GM23338 (cell line): ENCODE results near the gene LRIG1. TPM values are rescaled to one million over a fixed set of nuclear protein-coding genes. Genes with fewer than 3 reads are reported as not detected.

Experiments used
- ATAC-seq: fragments of 200-7000 bp; cut with Tn5 transposase; 3 replicates; pipeline ENCODE4 v1.9.1; 2020
- DNase-seq: peaks from one replicate; pipeline ENCODE4 v3.0.0-alpha.2; 2015; ENCODE audit warnings: low spot score
- H2AFZ ChIP-seq: fragments of 200-600 bp; sonication (generic); 2 replicates; pipeline ENCODE4 v1.8.0; 2016; ENCODE audit warnings: antibody characterized with exemption, mild to moderate bottlenecking, moderate library complexity
- H3F3A ChIP-seq: fragments of 200-600 bp; sonication (generic); replicated peaks from 2 replicates; pipeline ENCODE4 v1.8.0; 2017; ENCODE audit warnings: antibody characterized with exemption, mixed run types, low read depth
- H3K27ac ChIP-seq: fragments of 200-600 bp; sonication (generic); 2 replicates; pipeline ENCODE4 v1.6.1; 2016; ENCODE audit warnings: low read depth
- H3K27me3 ChIP-seq: fragments of 200-600 bp; sonication (generic); 2 replicates; pipeline ENCODE4 v1.8.0; 2016; ENCODE audit warnings: mild to moderate bottlenecking, mixed run types, moderate library complexity; ENCODE audit not compliant: insufficient read depth
- H3K36me3 ChIP-seq: fragments of 200-600 bp; sonication (generic); 2 replicates; pipeline ENCODE4 v1.8.0; 2016; ENCODE audit warnings: mild to moderate bottlenecking; ENCODE audit not compliant: insufficient read depth
- H3K4me1 ChIP-seq: fragments of 200-600 bp; sonication (generic); 2 replicates; pipeline ENCODE4 v1.8.0; 2016; ENCODE audit warnings: mild to moderate bottlenecking, moderate library complexity; ENCODE audit not compliant: insufficient read depth
- H3K4me2 ChIP-seq: fragments of 200-600 bp; sonication (generic); 2 replicates; pipeline ENCODE4 v1.7.1; 2017; ENCODE audit warnings: mixed run types
- H3K4me3 ChIP-seq: fragments of 200-600 bp; sonication (generic); 2 replicates; pipeline ENCODE4 v1.6.1; 2016; ENCODE audit warnings: mixed run types
- H3K79me2 ChIP-seq: fragments of 200-600 bp; sonication (generic); replicated peaks from 2 replicates; pipeline ENCODE4 v1.8.0; 2017; ENCODE audit warnings: mild to moderate bottlenecking; ENCODE audit not compliant: insufficient read depth
- H3K9me2 ChIP-seq: fragments of 200-600 bp; sonication (generic); 2 replicates; pipeline ENCODE4 v1.8.0; 2017; ENCODE audit not compliant: insufficient read depth
- H4K20me1 ChIP-seq: fragments of 200-600 bp; sonication (generic); replicated peaks from 2 replicates; pipeline ENCODE4 v1.8.0; 2017; ENCODE audit warnings: mild to moderate bottlenecking; ENCODE audit not compliant: insufficient read depth
- H3K27ac Mint-ChIP-seq: 2 replicates; pipeline ENCODE4 v1.8.0; 2020; ENCODE audit warnings: inconsistent platforms, mild to moderate bottlenecking, moderate library complexity, mixed read lengths
- H3K27me3 Mint-ChIP-seq: 3 replicates; pipeline ENCODE4 v1.8.0; 2022; ENCODE audit warnings: low read depth, mild to moderate bottlenecking, moderate library complexity, mixed read lengths, inconsistent platforms; ENCODE audit not compliant: insufficient read depth, poor library complexity
- H3K36me3 Mint-ChIP-seq: 3 replicates; pipeline ENCODE4 v1.8.0; 2021; ENCODE audit warnings: low read depth, mild to moderate bottlenecking, inconsistent platforms, moderate library complexity, mixed read lengths
- H3K4me1 Mint-ChIP-seq: 3 replicates; pipeline ENCODE4 v1.8.0; 2020; ENCODE audit warnings: mild to moderate bottlenecking, inconsistent platforms, mixed read lengths
- H3K4me3 Mint-ChIP-seq: 3 replicates; pipeline ENCODE4 v1.8.0; 2021; ENCODE audit warnings: moderate library complexity, mild to moderate bottlenecking, inconsistent platforms, mixed read lengths
- H3K9me3 Mint-ChIP-seq: 3 replicates; pipeline ENCODE4 v1.8.0; 2020; ENCODE audit warnings: moderate library complexity, mild to moderate bottlenecking, inconsistent platforms, mixed read lengths
- CREB1 ChIP-seq: fragments of 250-450 bp; sonication (Bioruptor Pico); IDR thresholded peaks from 2 replicates; pipeline ENCODE4 v1.5.0; 2020; ENCODE audit warnings: low read depth, mild to moderate bottlenecking, moderate library complexity
- CTCF ChIP-seq, 2 experiments: fragments of 200-600 bp in 1 of 2; sonication (generic) in 1 of 2; conservative IDR thresholded peaks; 2 replicates each; pipeline versions ENCODE4 v1.5.1 to v1.6.1; 2016 to 2017; ENCODE audit warnings: antibody characterized with exemption in 2 of 2, low read depth in 2 of 2, mild to moderate bottlenecking in 2 of 2, moderate library complexity in 1 of 2
- ETS1 ChIP-seq: IDR thresholded peaks from 2 replicates; pipeline ENCODE4 v1.6.1; 2016; ENCODE audit warnings: antibody characterized with exemption
- EZH2 ChIP-seq: fragments of 200-600 bp; sonication (generic); IDR thresholded peaks from one replicate; pipeline ENCODE4 v1.8.0; 2017; ENCODE audit warnings: antibody characterized with exemption, mild to moderate bottlenecking, low read depth; ENCODE audit not compliant: unreplicated experiment
- EZH2phosphoT487 ChIP-seq: fragments of 200-600 bp; sonication (generic); IDR thresholded peaks from one replicate; pipeline ENCODE4 v1.8.1; 2018; ENCODE audit warnings: antibody characterized with exemption; ENCODE audit not compliant: unreplicated experiment
- JUNB ChIP-seq: IDR thresholded peaks from one replicate; pipeline ENCODE4 v1.6.1; 2016; ENCODE audit warnings: antibody characterized with exemption; ENCODE audit not compliant: unreplicated experiment
- NANOG ChIP-seq: IDR thresholded peaks from 2 replicates; pipeline ENCODE4 v1.6.1; 2016; ENCODE audit warnings: antibody characterized with exemption, borderline replicate concordance
- POLR2AphosphoS5 ChIP-seq: IDR thresholded peaks from 2 replicates; pipeline ENCODE4 v1.6.1; 2016; ENCODE audit warnings: antibody characterized with exemption, low read depth
- STAT1 ChIP-seq: IDR thresholded peaks from one replicate; pipeline ENCODE4 v1.6.1; 2016; ENCODE audit warnings: antibody characterized with exemption; ENCODE audit not compliant: unreplicated experiment
- ZNF114 ChIP-seq: fragments of 250-450 bp; sonication (Bioruptor Pico); IDR thresholded peaks from 2 replicates; pipeline ENCODE4 v1.5.0; 2020; ENCODE audit warnings: mild to moderate bottlenecking, moderate library complexity
- ZNF331 ChIP-seq: fragments of 250-450 bp; sonication (Bioruptor Pico); IDR thresholded peaks from 2 replicates; pipeline ENCODE4 v1.5.0; 2020; ENCODE audit warnings: low read depth, mild to moderate bottlenecking, moderate library complexity
- ZNF462 ChIP-seq: fragments of 250-450 bp; sonication (Bioruptor Pico); IDR thresholded peaks from 2 replicates; pipeline ENCODE4 v1.5.0; 2020; ENCODE audit warnings: mild to moderate bottlenecking, moderate library complexity
- polyA plus RNA-seq: library from polyadenylated mRNA; unstranded; fragments of >200 nt; fragmentation: Nextera tagmentation; extraction: Ambion mirVana; gene quantifications from 2 replicates; pipeline ENCODE4 v1.2.1, GENCODE V29; 2016
- total RNA-seq: library from RNA; depleted of rRNA; stranded (reverse); fragments of >200 nt; shearing (Covaris generic); gene quantifications from 2 replicates; pipeline ENCODE4 v1.2.3, GENCODE V29; 2014

LRIG1 gene
- total and polyA plus RNA-seq, 2 experiments from 2014 or later = 40.0 to 134 TPM

DNA sequence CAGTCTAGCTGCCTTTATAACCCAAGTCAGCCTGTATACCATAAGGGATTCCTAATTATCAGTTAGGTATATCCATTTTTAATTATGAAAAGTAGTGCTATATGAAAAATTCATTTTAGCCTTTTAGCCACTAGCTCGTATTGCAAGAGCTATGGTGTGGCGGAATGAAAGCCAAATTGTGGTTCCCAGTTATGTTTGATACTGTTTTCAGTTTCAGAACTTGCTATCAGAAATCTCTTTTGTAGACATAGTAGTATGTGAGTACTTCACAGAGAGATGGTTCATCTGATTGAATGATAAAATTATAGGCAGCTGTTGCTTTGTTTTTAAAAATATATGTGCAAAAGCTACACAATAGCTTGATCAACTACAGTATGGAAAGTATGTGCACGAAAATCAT is 145.4 kb downstream of the LRIG1 start:
- Mint-ChIP-seq H3K27me3 (no peaks in the 10 kb centered on the region), H3K36me3 (no peaks in the 10 kb centered on the region), H3K4me3 (no peak overlapping the region), H3K4me1 (peaks cover 10% of the 10 kb centered on the region), H3K27ac (no peak overlapping the region), H3K9me3 (no peaks in the 10 kb centered on the region)
- peaks cover 15% of the 10 kb centered on the region for H3K4me1 ChIP-seq
- no peak for TF ChIP-seq CREB1
- no peak overlapping the region for H2AFZ ChIP-seq
- no peak overlapping the region for H3K4me3 ChIP-seq
- no peak for ATAC-seq
- no peak for DNase-seq
- no peaks in the 10 kb centered on the region for H3K27me3 ChIP-seq
- H3K9me2 ChIP-seq = no peaks in the 10 kb centered on the region
- H3K36me3 ChIP-seq = no peaks in the 10 kb centered on the region
- H4K20me1 ChIP-seq = no peaks in the 10 kb centered on the region
- no peaks in the 10 kb centered on the region for H3F3A ChIP-seq
- no peak overlapping the region for H3K27ac ChIP-seq
- no peak overlapping the region for H3K4me2 ChIP-seq
- no peaks in the 10 kb centered on the region for H3K79me2 ChIP-seq

DNA sequence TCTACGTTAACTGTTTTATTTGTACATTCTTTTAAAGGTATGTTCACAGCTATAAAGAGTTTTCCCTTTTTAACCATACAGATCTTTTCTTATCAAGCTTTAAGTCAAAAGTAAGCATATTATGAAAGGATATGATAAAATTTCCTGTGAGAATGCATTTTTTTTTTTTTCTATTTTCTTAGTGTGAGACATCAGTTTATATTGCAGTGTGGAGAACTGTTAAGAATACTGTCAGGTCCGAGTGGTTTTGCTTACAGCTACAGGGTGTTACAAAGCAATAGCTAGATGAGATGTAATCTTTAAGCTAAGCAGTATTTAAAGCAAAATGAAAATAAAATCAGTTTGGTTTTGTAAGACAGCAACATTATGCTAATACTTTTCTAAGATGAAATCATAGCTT is 146.8 kb downstream of the LRIG1 start:
- no peaks in the 10 kb centered on the region for H3F3A ChIP-seq
- no peaks in the 10 kb centered on the region for H3K27me3 Mint-ChIP-seq
- DNase-seq (no peak), ATAC-seq (no peak)
- no peaks in the 10 kb centered on the region for H4K20me1 ChIP-seq
- H3K4me1 ChIP-seq = peaks cover 15% of the 10 kb centered on the region
- H3K27ac Mint-ChIP-seq = no peak overlapping the region
- no peak overlapping the region for H3K27ac ChIP-seq
- H3K4me2 ChIP-seq = no peak overlapping the region
- no peaks in the 10 kb centered on the region for H3K27me3 ChIP-seq
- H3K4me3 ChIP-seq = no peak overlapping the region
- H3K9me2 ChIP-seq = no peaks in the 10 kb centered on the region
- no peak overlapping the region for H3K4me3 Mint-ChIP-seq
- H3K9me3 Mint-ChIP-seq = no peaks in the 10 kb centered on the region
- no peaks in the 10 kb centered on the region for H3K36me3 Mint-ChIP-seq
- no peaks in the 10 kb centered on the region for H3K36me3 ChIP-seq
- H3K4me1 Mint-ChIP-seq = peaks cover 10% of the 10 kb centered on the region
- no peak overlapping the region for H2AFZ ChIP-seq
- no peaks in the 10 kb centered on the region for H3K79me2 ChIP-seq
- no peak for TF ChIP-seq ZNF462 (CRISPR knock-in tag)
- TF ChIP-seq EZH2phosphoT487 = no peak
- no peak for TF ChIP-seq STAT1
- TF ChIP-seq ZNF114 (CRISPR knock-in tag) = no peak
- no peak for TF ChIP-seq POLR2AphosphoS5
- TF ChIP-seq CTCF (conservative IDR thresholded peaks at IDR 0.05; ENCODE audit: low read depth in 2 of 2) = no peak
- no peak for TF ChIP-seq ETS1
- TF ChIP-seq CREB1 = no peak
- TF ChIP-seq ZNF331 = no peak
- no peak for TF ChIP-seq NANOG
- TF ChIP-seq JUNB = no peak
- no peak for TF ChIP-seq EZH2
